PFSK-1 (cell line): Measurements from ENCODE around the gene CLIC6.

Source experiments
- POLR2AphosphoS5 ChIP-seq: IDR thresholded peaks from 2 replicates; pipeline ENCODE4 v1.6.1; 2012; ENCODE audit warnings: low read depth, mild to moderate bottlenecking, control low read depth, low read length, moderate library complexity
- REST ChIP-seq, 2 experiments: IDR thresholded peaks; 2 replicates each; pipeline versions ENCODE4 v1.6.1 to v1.8.0; 2011 to 2012; ENCODE audit warnings: low read depth in 2 of 2, low read length in 2 of 2, control low read depth in 1 of 2, inconsistent platforms in 1 of 2, mild to moderate bottlenecking in 1 of 2, moderate library complexity in 1 of 2; ENCODE audit not compliant: insufficient read depth in 1 of 2
- TAF1 ChIP-seq: IDR thresholded peaks from 2 replicates; pipeline ENCODE4 v1.6.1; 2012; ENCODE audit warnings: low read length, control low read depth, borderline replicate concordance; ENCODE audit not compliant: insufficient read depth

GRCh38 chr21:34675871-34676270, 7.1 kb downstream of the CLIC6 start:
- TF ChIP-seq TAF1 (no peak), POLR2AphosphoS5 (no peak), REST (IDR thresholded peaks at IDR 0.05; ENCODE audit: insufficient read depth in 1 of 2, low read depth in 2 of 2, low read length in 2 of 2) (no peak)
